Ishikawa (cell line): ENCODE results near the gene RAB25.

ENCODE experiments used
- CEBPB ChIP-seq: IDR thresholded peaks from 2 replicates; pipeline ENCODE4 v1.6.1; 2012
- CREB1 ChIP-seq: IDR thresholded peaks from 2 replicates; pipeline ENCODE4 v1.6.1; 2012; ENCODE audit warnings: low read depth
- EGR1 ChIP-seq: IDR thresholded peaks from 2 replicates; pipeline ENCODE4 v1.6.1; 2012
- EP300 ChIP-seq: IDR thresholded peaks from 2 replicates; pipeline ENCODE4 v1.6.1; 2012; ENCODE audit warnings: borderline replicate concordance
- TAF1 ChIP-seq: IDR thresholded peaks from 2 replicates; pipeline ENCODE4 v1.6.1; 2012; ENCODE audit warnings: low read depth, mild to moderate bottlenecking
- TEAD4 ChIP-seq: IDR thresholded peaks from 2 replicates; pipeline ENCODE4 v1.6.1; 2012
- TF ChIP-seq, protein P1 (sequence below): IDR thresholded peaks from 2 replicates; pipeline ENCODE4 v1.6.1; 2012

GRCh38 chr1:156104065-156104810, 43.3 kb downstream of the RAB25 start:
- TF ChIP-seq TAF1 (no peak), TEAD4 (no peak), CREB1 (no peak), EGR1 (no peak), EP300 (no peak), CEBPB (no peak)
- TF ChIP-seq, protein P1, sequence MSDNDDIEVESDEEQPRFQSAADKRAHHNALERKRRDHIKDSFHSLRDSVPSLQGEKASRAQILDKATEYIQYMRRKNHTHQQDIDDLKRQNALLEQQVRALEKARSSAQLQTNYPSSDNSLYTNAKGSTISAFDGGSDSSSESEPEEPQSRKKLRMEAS: no peak
